ENCODE data around the gene ESPNL.

The ESPNL gene

GRCh38 chr2:238142382-238143205 lies 42.5 kb downstream of the ESPNL start:
- DNase-seq: no peak

DNA sequence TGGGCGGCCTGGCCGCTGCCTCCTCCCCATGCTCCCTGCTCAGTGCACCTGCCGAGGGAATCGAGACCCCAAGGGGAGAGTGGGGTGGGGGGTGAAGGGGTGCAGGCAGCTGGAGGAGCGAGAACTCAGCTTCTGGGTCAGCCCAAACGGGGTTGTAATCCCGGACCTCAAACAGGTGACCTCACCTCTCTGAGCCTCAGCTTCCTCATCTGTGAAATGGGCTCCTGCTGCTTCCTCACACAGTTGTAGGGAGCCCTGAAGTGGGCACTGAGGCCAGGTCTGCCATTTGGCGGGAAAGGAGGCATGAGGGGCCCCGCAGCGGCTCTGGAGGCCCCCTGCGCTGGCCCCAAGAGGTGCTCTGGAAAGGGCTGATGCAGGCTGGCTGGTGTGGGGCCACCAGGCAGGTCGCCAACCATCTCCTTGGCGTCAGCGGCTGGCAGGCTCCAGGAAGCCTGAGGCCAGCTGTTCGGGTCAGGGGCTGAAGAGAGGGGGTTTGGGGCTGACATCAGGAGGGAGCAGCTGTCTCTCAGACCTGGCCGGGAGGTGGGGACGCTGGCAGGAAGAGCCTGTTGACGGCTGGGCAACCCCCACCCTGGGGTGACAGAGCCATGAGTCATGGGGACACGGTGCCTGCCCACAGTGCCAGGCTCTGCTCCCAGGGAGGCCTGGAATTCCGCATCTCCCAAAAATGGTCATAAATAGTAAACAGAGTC lies 43.3 kb downstream of the ESPNL start:
- DNase-seq: no peak

GRCh38 chr2:238144262-238144661 lies 44.1 kb downstream of the ESPNL start:
- DNase-seq: no peak

GRCh38 chr2:238145046-238145445 lies 44.9 kb downstream of the ESPNL start:
- no peak for DNase-seq

DNA sequence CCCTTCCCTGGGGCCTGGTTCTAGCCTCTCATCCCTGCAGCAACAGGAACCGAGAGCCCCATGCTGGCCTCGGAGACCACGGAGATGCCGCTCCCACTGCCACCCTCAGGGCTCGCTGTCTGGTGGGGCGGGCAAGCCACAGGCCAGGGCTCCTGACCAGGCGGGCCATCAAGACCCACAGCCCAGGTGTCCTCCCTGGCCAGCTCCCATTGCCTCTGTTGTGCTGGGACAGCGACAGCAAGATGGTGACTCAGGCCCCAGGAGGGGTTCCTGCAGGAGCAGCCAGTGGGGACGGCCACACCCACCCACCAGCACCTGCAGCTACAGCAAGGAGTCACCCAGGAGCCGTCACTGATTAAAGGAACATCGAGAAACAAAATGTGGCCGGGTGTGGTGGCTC lies 45.7 kb downstream of the ESPNL start:
- no peak for DNase-seq

DNA sequence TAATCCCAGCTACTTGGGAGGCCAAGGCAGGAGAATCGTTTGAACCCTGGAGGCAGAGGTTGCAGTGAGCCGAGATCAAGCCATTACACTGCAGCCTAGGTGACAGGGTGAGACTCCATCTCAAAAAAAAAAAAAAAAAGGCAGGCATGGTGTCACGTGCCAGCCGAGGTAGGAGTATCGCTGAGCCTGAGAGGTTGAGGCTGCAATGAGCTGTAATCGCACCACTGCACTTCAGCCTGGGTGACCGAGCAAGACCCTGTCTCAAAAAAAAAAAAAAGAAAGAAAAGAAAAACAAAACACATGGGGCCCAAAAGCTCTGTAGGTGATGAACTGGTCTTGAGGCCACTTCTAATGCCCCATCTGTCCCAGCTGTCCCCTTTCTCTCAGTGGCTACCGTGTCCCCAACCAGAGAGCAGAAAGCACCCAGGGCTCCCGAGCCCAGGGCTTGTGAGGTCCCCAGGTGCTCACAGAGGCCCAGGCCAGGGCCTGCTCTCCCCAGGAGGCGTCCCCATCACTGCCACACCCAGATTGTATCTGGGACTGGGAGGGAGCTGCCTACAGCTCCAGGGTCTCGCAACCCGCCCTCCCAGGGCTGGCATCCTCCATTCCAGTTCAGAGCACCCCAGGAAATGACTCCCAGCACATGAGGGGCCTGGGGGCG lies 46.9 kb downstream of the ESPNL start:
- no peak for DNase-seq

GRCh38 chr2:238148981-238149380 lies 48.8 kb downstream of the ESPNL start:
- DNase-seq: no peak

GRCh38 chr2:238149841-238150572 lies 49.9 kb downstream of the ESPNL start:
- no peak for DNase-seq

- DNase-seq: no peak
These were observed 50.5 kb downstream of the ESPNL start for GRCh38 chr2:238150686-238151085.

GRCh38 chr2:238151205-238151604 lies 51.1 kb downstream of the ESPNL start:
- no peak for DNase-seq

GRCh38 chr2:238151628-238152235 lies 51.6 kb downstream of the ESPNL start:
- DNase-seq: no peak

DNA sequence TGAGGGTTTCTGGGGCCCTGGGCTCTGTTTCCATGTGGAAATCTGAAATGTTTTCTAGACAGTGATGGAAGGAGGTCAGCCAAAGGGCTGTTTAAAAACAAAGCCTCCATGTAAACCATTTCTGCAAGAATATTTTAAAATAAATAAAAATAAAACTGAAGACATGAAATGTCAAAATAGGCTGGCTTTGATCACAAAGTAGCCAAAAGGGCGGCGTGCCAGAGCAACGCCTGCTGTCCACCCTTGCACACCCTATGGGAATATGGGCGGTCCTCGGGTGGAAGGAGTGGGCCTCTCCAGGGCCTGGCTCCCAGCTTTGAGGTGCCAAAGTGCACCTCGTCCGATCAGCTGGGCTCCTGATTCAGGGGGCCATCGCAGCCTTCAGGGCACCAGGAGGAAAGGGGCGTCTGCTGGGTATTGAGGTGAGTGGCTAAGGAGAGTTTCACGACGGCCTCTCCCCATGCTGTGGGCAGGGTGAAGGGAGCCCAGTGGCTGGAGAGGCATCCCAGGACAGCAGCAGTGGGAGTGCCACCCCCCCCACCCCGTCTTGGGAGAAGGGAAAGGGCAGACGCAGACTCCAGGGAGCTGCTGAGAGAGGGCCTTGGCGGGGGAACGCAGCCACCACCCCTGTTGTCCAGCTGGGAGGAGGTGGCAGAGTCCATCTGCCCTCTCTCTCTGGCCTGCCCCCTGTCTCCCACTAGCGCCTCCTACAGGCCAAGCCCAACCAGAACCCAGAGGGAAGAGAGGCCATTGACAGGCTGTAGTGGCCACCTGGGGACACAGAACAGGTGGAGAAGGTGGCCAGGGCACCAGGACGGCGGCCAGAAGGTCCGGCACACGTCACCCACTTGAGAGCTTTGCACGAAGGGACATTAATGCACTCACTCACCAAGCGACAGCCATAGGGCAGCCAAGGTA lies 52.9 kb downstream of the ESPNL start:
- no peak for DNase-seq

GRCh38 chr2:238154570-238154969 lies 54.4 kb downstream of the ESPNL start:
- no peak for DNase-seq

- DNase-seq: no peak
These were observed 55.1 kb downstream of the ESPNL start for GRCh38 chr2:238155051-238155760.

- DNase-seq: no peak
These were observed 55.9 kb downstream of the ESPNL start for GRCh38 chr2:238155761-238156694.

- no peak for DNase-seq
These were observed 57.4 kb downstream of the ESPNL start for GRCh38 chr2:238157506-238158017.

- no peak for DNase-seq
These were observed 57.9 kb downstream of the ESPNL start for GRCh38 chr2:238158018-238158508.

GRCh38 chr2:238158509-238159070 lies 58.5 kb downstream of the ESPNL start, which contains the start of gene ERFE:
ERFE (plus strand) TSS chr2:238158970; CDS start chr2:238159008, 38 bp downstream.
- DNase-seq: peak in 2 of 4 experiments; percentile 21 to 30

- no peak for DNase-seq
These were observed 59.0 kb downstream of the ESPNL start for GRCh38 chr2:238159071-238159539.
